H9 (cell line): ENCODE measurements around the gene TBC1D1. TPM values are rescaled to one million over a fixed set of nuclear protein-coding genes. Genes with fewer than 3 reads are reported as not detected.

Experiments used
- DNase-seq: peaks from one replicate; pipeline ENCODE4 v3.0.0-alpha.2; 2017
- H2AFZ ChIP-seq: one replicate; pipeline ENCODE4 v1.6.1; 2013; ENCODE audit warnings: mild to moderate bottlenecking, low read length, control low read depth, moderate library complexity
- H2AK5ac ChIP-seq: 2 replicates; pipeline ENCODE4 v1.6.1; 2013; ENCODE audit warnings: low read length, control low read depth, mixed read lengths; ENCODE audit not compliant: insufficient read length
- H2BK120ac ChIP-seq: one replicate; pipeline ENCODE4 v1.6.1; 2013; ENCODE audit warnings: low read depth, mild to moderate bottlenecking, low read length, control low read depth, inconsistent platforms; ENCODE audit not compliant: poor library complexity, severe bottlenecking
- H2BK12ac ChIP-seq: 2 replicates; pipeline ENCODE4 v1.6.1; 2013; ENCODE audit warnings: low read length, control low read depth, mixed read lengths, low read depth; ENCODE audit not compliant: insufficient read length
- H2BK15ac ChIP-seq: 2 replicates; pipeline ENCODE4 v1.6.1; 2013; ENCODE audit warnings: low read depth, low read length, control low read depth
- H2BK20ac ChIP-seq: one replicate; pipeline ENCODE4 v1.6.1; 2013; ENCODE audit warnings: low read depth, mild to moderate bottlenecking, low read length, control low read depth, inconsistent platforms; ENCODE audit not compliant: poor library complexity, severe bottlenecking
- H2BK5ac ChIP-seq: 2 replicates; pipeline ENCODE4 v1.6.1; 2013; ENCODE audit warnings: low read length, control low read depth, mixed read lengths; ENCODE audit not compliant: insufficient read length
- H3K14ac ChIP-seq: 2 replicates; pipeline ENCODE4 v1.6.1; 2013; ENCODE audit warnings: low read length, control low read depth; ENCODE audit not compliant: insufficient read depth
- H3K18ac ChIP-seq: 2 replicates; pipeline ENCODE4 v1.6.1; 2013; ENCODE audit warnings: low read depth, mild to moderate bottlenecking, mixed read lengths, low read length, control low read depth; ENCODE audit not compliant: insufficient read length
- H3K23ac ChIP-seq: 2 replicates; pipeline ENCODE4 v1.6.1; 2013; ENCODE audit warnings: low read length, control low read depth, mixed read lengths, low read depth; ENCODE audit not compliant: insufficient read length
- H3K23me2 ChIP-seq: 2 replicates; pipeline ENCODE4 v1.6.1; 2013; ENCODE audit warnings: low read depth, mild to moderate bottlenecking, mixed read lengths, low read length, control low read depth; ENCODE audit not compliant: insufficient read length, poor library complexity, severe bottlenecking
- H3K27ac ChIP-seq: 2 replicates; pipeline ENCODE4 v1.5.1; 2013; ENCODE audit warnings: low read length, control low read depth, mixed read lengths, low read depth; ENCODE audit not compliant: insufficient read length
- H3K27me3 ChIP-seq: 2 replicates; pipeline ENCODE4 v1.6.1; 2013; ENCODE audit warnings: low read length, control low read depth, inconsistent platforms; ENCODE audit not compliant: insufficient read depth
- H3K4ac ChIP-seq: 2 replicates; pipeline ENCODE4 v1.6.1; 2013; ENCODE audit warnings: low read depth, mild to moderate bottlenecking, control low read depth, inconsistent platforms, low read length, moderate library complexity
- H3K4me1 ChIP-seq: 2 replicates; pipeline ENCODE4 v1.6.1; 2013; ENCODE audit warnings: low read length, control low read depth, inconsistent platforms; ENCODE audit not compliant: insufficient read depth
- H3K4me2 ChIP-seq: 2 replicates; pipeline ENCODE4 v1.6.1; 2013; ENCODE audit warnings: low read length, control low read depth, mixed read lengths; ENCODE audit not compliant: insufficient read length, insufficient read depth
- H3K56ac ChIP-seq: 2 replicates; pipeline ENCODE4 v1.6.1; 2013; ENCODE audit warnings: low read depth, mild to moderate bottlenecking, mixed read lengths, low read length, control low read depth; ENCODE audit not compliant: insufficient read length
- H3K79me1 ChIP-seq: 2 replicates; pipeline ENCODE4 v1.6.1; 2013; ENCODE audit warnings: low read depth, mild to moderate bottlenecking, moderate library complexity, low read length, control low read depth, inconsistent platforms; ENCODE audit not compliant: insufficient read depth, poor library complexity, severe bottlenecking
- H3K79me2 ChIP-seq: 2 replicates; pipeline ENCODE4 v1.6.1; 2013; ENCODE audit warnings: low read length, control low read depth, inconsistent platforms; ENCODE audit not compliant: insufficient read depth
- H3K9ac ChIP-seq: 2 replicates; pipeline ENCODE4 v1.6.1; 2013; ENCODE audit warnings: low read length, control low read depth, mixed read lengths; ENCODE audit not compliant: insufficient read length; ENCODE audit errors: extremely low read depth
- H3K9me3 ChIP-seq: one replicate; pipeline ENCODE4 v1.6.1; 2013; ENCODE audit warnings: low read depth, low read length, inconsistent platforms; ENCODE audit not compliant: control insufficient read depth
- H3T11ph ChIP-seq: one replicate; pipeline ENCODE4 v1.6.1; 2013; ENCODE audit warnings: mild to moderate bottlenecking, low read length, control low read depth, inconsistent platforms
- H4K20me1 ChIP-seq: one replicate; pipeline ENCODE4 v1.6.1; 2013; ENCODE audit not compliant: control insufficient read depth, insufficient read length, insufficient read depth
- H4K5ac ChIP-seq: 2 replicates; pipeline ENCODE4 v1.6.1; 2013; ENCODE audit warnings: low read depth, mild to moderate bottlenecking, mixed read lengths, low read length, control low read depth; ENCODE audit not compliant: insufficient read length
- H4K8ac ChIP-seq: replicated peaks from 2 replicates; pipeline ENCODE4 v1.6.1; 2013; ENCODE audit warnings: low read length, control low read depth, mixed read lengths, low read depth; ENCODE audit not compliant: insufficient read length
- H4K91ac ChIP-seq: 2 replicates; pipeline ENCODE4 v1.6.1; 2013; ENCODE audit warnings: low read depth, mild to moderate bottlenecking, moderate library complexity, mixed read lengths, low read length, control low read depth; ENCODE audit not compliant: insufficient read length
- H3K27ac Mint-ChIP-seq, 3 experiments: 2 replicates in 2 of 3; 3 replicates in 1 of 3; pipeline ENCODE4 v1.8.0; 2020 to 2021; ENCODE audit warnings: mixed read lengths in 3 of 3, mild to moderate bottlenecking in 1 of 3, moderate library complexity in 1 of 3
- H3K27me3 Mint-ChIP-seq: 2 replicates; pipeline ENCODE4 v1.8.0; 2021; ENCODE audit warnings: low read depth, mild to moderate bottlenecking, moderate library complexity, mixed read lengths
- H3K36me3 Mint-ChIP-seq, 3 experiments: 2 replicates in 2 of 3; 3 replicates in 1 of 3; pipeline ENCODE4 v1.8.0; 2020 to 2021; ENCODE audit warnings: low read depth in 3 of 3, mixed read lengths in 3 of 3; ENCODE audit not compliant: insufficient read depth in 1 of 3
- H3K4me1 Mint-ChIP-seq, 2 experiments: 2 replicates each; pipeline ENCODE4 v1.8.0; 2020; ENCODE audit warnings: mixed read lengths in 2 of 2
- H3K4me3 Mint-ChIP-seq, 2 experiments: 2 replicates in 1 of 2; 3 replicates in 1 of 2; pipeline ENCODE4 v1.8.0; 2020 to 2021; ENCODE audit warnings: mild to moderate bottlenecking in 2 of 2, mixed read lengths in 2 of 2, moderate library complexity in 1 of 2
- H3K9me3 Mint-ChIP-seq, 2 experiments: 2 replicates in 1 of 2; 3 replicates in 1 of 2; pipeline ENCODE4 v1.8.0; 2020; ENCODE audit warnings: mild to moderate bottlenecking in 2 of 2, mixed read lengths in 2 of 2, moderate library complexity in 1 of 2
- WGBS: extraction: QIAGEN DNeasy Blood & Tissue Kit; methylation state at CpG from one replicate; pipeline ENCODE4 v1.1.7; 2013; ENCODE audit warnings: missing lambda C conversion rate, low lambda C conversion rate, mixed read lengths; ENCODE audit not compliant: insufficient read length; ENCODE audit errors: extremely low coverage; 5-methylcytosine and 5-hydroxymethylcytosine counted together
- total RNA-seq: library from RNA; stranded (reverse); gene quantifications from 2 replicates; pipeline ENCODE4 v1.2.1, GENCODE V29; 2021
- TF ChIP-seq, protein P1 (sequence below): fragments of 200-600 bp; sonication (generic); conservative IDR thresholded peaks from 3 replicates; pipeline ENCODE4 v1.8.0; 2021; ENCODE audit warnings: antibody characterized with exemption, mild to moderate bottlenecking

TBC1D1 gene
- total RNA-seq, 1 experiment from 2014 or later, result 109 TPM

DNA sequence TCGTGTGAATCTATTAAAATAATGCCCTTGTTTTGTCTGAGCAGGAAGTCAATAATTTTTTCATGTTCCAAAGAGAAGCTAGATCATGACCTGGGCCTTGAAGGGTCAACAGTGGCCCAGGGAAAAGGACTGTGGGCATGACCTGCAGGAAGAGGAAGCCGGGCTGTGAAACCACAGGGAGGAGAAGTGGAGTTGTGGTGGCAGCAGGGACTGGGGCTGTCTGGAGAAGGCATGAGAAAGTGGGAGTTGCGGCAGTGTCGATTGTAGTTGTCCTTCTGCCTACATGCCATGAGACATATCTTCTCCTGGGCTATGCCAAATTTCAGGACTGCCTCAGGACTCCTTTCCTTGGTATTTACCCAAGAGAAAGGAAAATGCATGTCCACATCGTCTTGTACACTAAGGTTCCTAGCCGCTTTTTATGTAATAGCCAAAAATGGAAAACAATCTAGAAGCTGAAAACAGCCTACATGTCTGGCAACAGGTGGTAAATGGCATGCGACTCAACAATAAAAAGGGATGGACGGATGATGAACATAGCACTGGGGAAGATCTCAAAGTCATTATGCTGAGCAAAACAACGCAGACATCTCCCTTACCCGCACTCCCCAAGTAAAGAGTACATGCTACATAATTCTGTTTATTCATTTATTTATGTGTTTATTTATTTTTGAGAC is 55.8 kb downstream of the TBC1D1 start:
- H3K4me1 Mint-ChIP-seq, result 0 out of 4 replicates have a peak, but pooled peaks cover 0 to 3% of the 10 kb centered on the region in 2 experiments
- no peaks in the 10 kb centered on the region for H4K20me1 ChIP-seq

More for the DNA sequence above, 55.8 kb downstream of the TBC1D1 start:
- Histone ChIP-seq H3K79me1 (no peaks in the 10 kb centered on the region), H3K23ac (no peak overlapping the region), H3K56ac (no peak overlapping the region), H3T11ph (no peak overlapping the region), H3K9ac (no peak overlapping the region), H3K4ac (no peak overlapping the region), H2BK15ac (no peak overlapping the region), H2BK12ac (no peak overlapping the region), H3K27me3 (no peaks in the 10 kb centered on the region), H3K14ac (no peak overlapping the region), H3K4me2 (no peak overlapping the region), H3K9me3 (no peaks in the 10 kb centered on the region), H4K5ac (no peak overlapping the region), H3K18ac (no peak overlapping the region), H3K79me2 (no peaks in the 10 kb centered on the region), H3K23me2 (no peaks in the 10 kb centered on the region), H4K91ac (no peak overlapping the region), H2BK20ac (no peak overlapping the region), H2AK5ac (no peak overlapping the region), H2AFZ (no peak overlapping the region), H2BK120ac (no peak overlapping the region), H2BK5ac (no peak overlapping the region), H3K4me1 (no peaks in the 10 kb centered on the region; the same call in 1 of the 2 replicates), H3K27ac (no peak overlapping the region), H4K8ac (no peak overlapping the region)
- Mint-ChIP-seq H3K9me3 (no peaks in the 10 kb centered on the region; a peak in 1 of 5 replicates), H3K27ac (0 out of 7 replicates have a peak overlapping the region, but pooled peaks of 1 of the 3 experiments have one; percentile 44), H3K4me3 (no peak overlapping the region), H3K36me3 (peaks cover 0 to 4% (median 0%) of the 10 kb centered on the region in 3 experiments; a peak in 1 of 7 replicates), H3K27me3 (no peaks in the 10 kb centered on the region; the same call in 1 of the 2 replicates)
- TF ChIP-seq, protein P1, sequence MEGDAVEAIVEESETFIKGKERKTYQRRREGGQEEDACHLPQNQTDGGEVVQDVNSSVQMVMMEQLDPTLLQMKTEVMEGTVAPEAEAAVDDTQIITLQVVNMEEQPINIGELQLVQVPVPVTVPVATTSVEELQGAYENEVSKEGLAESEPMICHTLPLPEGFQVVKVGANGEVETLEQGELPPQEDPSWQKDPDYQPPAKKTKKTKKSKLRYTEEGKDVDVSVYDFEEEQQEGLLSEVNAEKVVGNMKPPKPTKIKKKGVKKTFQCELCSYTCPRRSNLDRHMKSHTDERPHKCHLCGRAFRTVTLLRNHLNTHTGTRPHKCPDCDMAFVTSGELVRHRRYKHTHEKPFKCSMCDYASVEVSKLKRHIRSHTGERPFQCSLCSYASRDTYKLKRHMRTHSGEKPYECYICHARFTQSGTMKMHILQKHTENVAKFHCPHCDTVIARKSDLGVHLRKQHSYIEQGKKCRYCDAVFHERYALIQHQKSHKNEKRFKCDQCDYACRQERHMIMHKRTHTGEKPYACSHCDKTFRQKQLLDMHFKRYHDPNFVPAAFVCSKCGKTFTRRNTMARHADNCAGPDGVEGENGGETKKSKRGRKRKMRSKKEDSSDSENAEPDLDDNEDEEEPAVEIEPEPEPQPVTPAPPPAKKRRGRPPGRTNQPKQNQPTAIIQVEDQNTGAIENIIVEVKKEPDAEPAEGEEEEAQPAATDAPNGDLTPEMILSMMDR, result no peak
- no peak for DNase-seq
- WGBS, result no CpG with 5 or more reads among the region's 10 CpGs
